ENCODE data around the gene KRTAP29-1. TPM values are rescaled to one million over a fixed set of nuclear protein-coding genes. Genes with fewer than 3 reads are reported as not detected.
"Not testable (repeated sequence)": the region's sequence is repeated elsewhere in the genome, so short reads cannot be mapped to it uniquely, and the experiment has no call there.

KRTAP29-1 gene, protein sequence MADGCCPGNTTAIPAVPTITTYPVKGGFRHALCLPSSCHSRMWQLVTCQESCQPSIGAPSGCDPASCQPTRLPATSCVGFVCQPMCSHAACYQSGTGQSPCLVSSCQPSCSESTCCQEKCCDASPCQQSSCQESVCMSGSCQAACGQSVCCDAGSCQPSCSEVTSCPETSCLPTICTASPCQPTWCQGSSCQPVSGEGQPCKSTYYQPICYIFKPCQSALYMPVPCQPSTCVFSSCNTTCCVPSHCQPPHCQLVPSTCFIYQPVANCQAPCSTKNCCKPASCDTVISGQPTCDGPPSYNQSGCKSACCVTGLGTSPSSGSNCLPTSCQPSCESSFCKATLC
- not detected in 2 replicates for total RNA-seq

DNA sequence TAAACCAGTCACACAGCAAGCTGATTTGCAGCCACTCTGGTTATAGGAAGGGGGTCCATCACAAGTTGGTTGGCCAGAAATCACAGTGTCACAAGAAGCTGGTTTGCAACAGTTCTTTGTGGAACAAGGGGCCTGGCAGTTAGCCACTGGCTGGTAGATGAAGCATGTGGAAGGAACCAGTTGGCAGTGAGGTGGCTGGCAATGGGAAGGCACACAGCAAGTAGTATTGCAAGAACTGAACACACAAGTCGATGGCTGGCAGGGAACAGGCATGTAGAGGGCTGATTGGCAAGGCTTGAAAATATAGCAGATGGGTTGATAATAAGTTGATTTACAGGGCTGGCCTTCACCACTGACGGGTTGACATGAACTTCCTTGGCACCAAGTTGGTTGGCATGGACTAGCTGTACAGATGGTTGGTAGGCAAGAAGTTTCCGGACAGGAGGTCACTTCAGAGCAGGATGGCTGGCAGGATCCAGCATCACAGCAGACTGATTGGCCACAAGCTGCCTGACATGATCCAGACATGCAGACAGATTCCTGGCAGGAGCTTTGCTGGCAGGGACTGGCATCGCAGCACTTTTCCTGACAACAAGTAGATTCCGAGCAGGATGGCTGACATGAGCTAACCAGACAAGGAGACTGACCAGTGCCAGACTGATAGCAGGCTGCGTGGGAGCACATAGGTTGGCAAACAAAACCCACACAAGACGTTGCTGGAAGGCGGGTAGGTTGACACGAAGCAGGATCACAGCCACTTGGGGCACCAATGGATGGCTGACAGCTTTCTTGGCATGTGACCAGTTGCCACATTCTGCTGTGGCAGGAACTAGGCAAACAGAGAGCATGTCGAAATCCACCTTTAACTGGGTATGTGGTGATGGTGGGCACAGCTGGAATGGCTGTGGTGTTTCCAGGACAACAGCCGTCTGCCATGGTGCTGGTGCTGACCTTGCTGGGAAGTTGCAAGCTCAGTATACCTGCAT, at the start of gene KRTAP29-1:
Gene KRTAP29-1, minus strand, starts transcription at position 936 of the 986 bp plus-strand sequence. Its CDS starts 0 bp downstream, at position 936.
- H3K27ac Mint-ChIP-seq, result no peak within 1 kb of the TSS
- no peaks in the 10 kb centered on the region for H3K9me3 Mint-ChIP-seq

DNA sequence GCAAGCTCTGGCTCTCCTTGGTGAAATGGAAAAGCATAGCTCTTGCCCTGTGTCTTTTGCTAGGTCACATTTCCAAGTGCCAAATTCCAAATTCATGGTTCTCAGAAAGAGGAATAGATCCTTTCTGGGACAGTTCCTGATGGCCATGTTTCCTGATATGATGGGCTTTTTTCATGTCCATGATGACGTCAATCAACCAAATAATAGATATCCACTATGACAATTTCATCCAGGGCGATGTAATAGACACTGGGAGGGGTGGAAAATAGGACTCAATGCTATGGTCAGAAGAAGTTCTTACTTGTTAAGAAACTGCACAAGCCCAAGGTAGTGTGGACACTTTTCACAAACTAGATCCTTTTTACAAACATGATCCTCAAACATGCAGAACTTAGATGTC, 48.5 kb upstream of the KRTAP29-1 start:
- intact Hi-C loops (cut with micrococcal nuclease), result no loop called here
- Mint-ChIP-seq H3K27me3 (ENCODE audit: low read depth) (peaks cover 24% of the 10 kb centered on the region), H3K4me3 (ENCODE audit: low read depth) (no peak overlapping the region), H3K27ac (no peak overlapping the region), H3K36me3 (ENCODE audit: low read depth) (no peaks in the 10 kb centered on the region), H3K9me3 (no peaks in the 10 kb centered on the region), H3K4me1 (ENCODE audit: low read depth) (no peaks in the 10 kb centered on the region)
- DNase-seq (ENCODE audit: low spot score), result no peak

More for the DNA sequence above, at the start of gene KRTAP29-1:
- Mint-ChIP-seq H3K36me3 (ENCODE audit: low read depth) (no peaks in the 10 kb centered on the region), H3K4me1 (ENCODE audit: low read depth) (no peaks in the 10 kb centered on the region), H3K4me3 (ENCODE audit: low read depth) (no peak within 1 kb of the TSS), H3K27me3 (ENCODE audit: low read depth) (peaks cover 2% of the 10 kb centered on the region)
- no peak for DNase-seq (ENCODE audit: low spot score)
- intact Hi-C loops (cut with micrococcal nuclease), result no loop called here

DNA sequence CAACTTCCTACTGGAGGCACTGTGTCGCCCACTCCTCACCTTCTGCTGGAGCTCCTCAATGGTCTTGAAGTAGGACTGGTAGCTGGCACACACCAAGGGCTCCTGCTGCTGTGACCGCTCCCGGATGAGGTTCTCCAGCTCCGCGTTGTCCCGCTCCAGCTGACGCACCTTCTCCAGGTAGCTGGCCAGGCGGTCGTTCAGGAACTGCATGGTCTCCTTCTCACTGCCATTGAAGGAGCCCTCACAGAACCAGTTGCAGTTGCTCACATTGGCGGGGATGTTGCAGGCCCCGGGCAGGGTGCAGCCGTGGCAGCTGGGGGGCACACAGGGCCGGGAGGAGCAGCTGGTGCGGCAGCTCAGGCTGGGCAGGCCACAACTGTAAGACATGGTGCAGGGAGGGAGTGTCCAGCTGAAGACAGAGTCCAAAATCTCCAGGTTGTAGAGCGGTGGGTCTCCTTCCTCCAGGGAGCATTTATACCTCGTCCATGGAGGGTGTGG, 47.8 kb upstream of the KRTAP29-1 start, which contains the start of gene KRT33A:
Gene KRT33A, minus strand, starts transcription at position 448 of the 498 bp plus-strand sequence. Its CDS starts 61 bp downstream, at position 387.
- H3K4me3 Mint-ChIP-seq (ENCODE audit: low read depth); H3K36me3 Mint-ChIP-seq (ENCODE audit: low read depth); intact Hi-C loops (cut with micrococcal nuclease); H3K27ac Mint-ChIP-seq; H3K4me1 Mint-ChIP-seq (ENCODE audit: low read depth); DNase-seq (ENCODE audit: low spot score); H3K9me3 Mint-ChIP-seq: not testable (repeated sequence)
- peaks cover 25% of the 10 kb centered on the region for H3K27me3 Mint-ChIP-seq (ENCODE audit: low read depth)

- Mint-ChIP-seq H3K4me1 (ENCODE audit: low read depth) (no peaks in the 10 kb centered on the region), H3K27ac (no peak overlapping the region), H3K27me3 (ENCODE audit: low read depth) (peaks cover 27% of the 10 kb centered on the region), H3K9me3 (peaks cover 3% of the 10 kb centered on the region), H3K4me3 (ENCODE audit: low read depth) (no peak overlapping the region), H3K36me3 (ENCODE audit: low read depth) (peaks cover 4% of the 10 kb centered on the region)
- intact Hi-C loops (cut with micrococcal nuclease), result no loop called here
- no peak for DNase-seq (ENCODE audit: low spot score)
Observed at GRCh38 chr17:41347869-41348760, 45.5 kb upstream of the KRTAP29-1 start.

- H3K4me1 Mint-ChIP-seq (ENCODE audit: low read depth); H3K4me3 Mint-ChIP-seq (ENCODE audit: low read depth); H3K36me3 Mint-ChIP-seq (ENCODE audit: low read depth); intact Hi-C loops (cut with micrococcal nuclease); DNase-seq (ENCODE audit: low spot score); H3K27ac Mint-ChIP-seq: not testable (repeated sequence)
- Mint-ChIP-seq H3K9me3 (peaks cover 18% of the 10 kb centered on the region), H3K27me3 (ENCODE audit: low read depth) (peaks cover 24% of the 10 kb centered on the region)
Observed at GRCh38 chr17:41346421-41346820, 43.8 kb upstream of the KRTAP29-1 start.

- Mint-ChIP-seq H3K36me3 (ENCODE audit: low read depth) (peaks cover 7% of the 10 kb centered on the region), H3K4me3 (ENCODE audit: low read depth) (no peak overlapping the region), H3K9me3 (peaks cover 18% of the 10 kb centered on the region), H3K27ac (no peak overlapping the region), H3K4me1 (ENCODE audit: low read depth) (peaks cover 9% of the 10 kb centered on the region), H3K27me3 (ENCODE audit: low read depth) (peaks cover 24% of the 10 kb centered on the region)
- no peak for DNase-seq (ENCODE audit: low spot score)
- intact Hi-C loops (cut with micrococcal nuclease), result no loop called here
Observed at GRCh38 chr17:41345992-41346391, 43.3 kb upstream of the KRTAP29-1 start.

DNA sequence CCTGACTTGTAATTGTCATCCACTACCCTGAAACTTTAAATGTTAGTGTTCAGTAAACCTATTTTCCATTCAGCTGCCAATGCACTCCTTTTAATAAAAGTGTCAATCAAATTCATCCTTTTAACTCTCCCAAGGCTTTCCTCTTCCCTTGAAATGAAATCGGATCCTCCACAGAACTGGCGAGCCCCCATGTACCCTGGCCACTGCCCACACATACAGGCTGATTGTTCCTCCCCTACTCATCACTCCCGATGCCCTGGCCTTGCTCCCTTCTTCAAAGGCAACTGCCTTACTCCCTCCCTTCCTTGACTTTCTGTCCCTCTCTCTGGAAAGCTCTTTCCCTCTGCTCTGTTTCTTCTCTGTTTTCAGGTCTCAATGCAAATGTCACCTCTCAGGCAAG, 40.4 kb upstream of the KRTAP29-1 start:
- Mint-ChIP-seq H3K4me1 (ENCODE audit: low read depth) (peaks cover 29% of the 10 kb centered on the region), H3K4me3 (ENCODE audit: low read depth) (no peak overlapping the region), H3K9me3 (peaks cover 18% of the 10 kb centered on the region), H3K36me3 (ENCODE audit: low read depth) (peaks cover 7% of the 10 kb centered on the region), H3K27ac (no peak overlapping the region), H3K27me3 (ENCODE audit: low read depth) (peaks cover 29% of the 10 kb centered on the region)
- intact Hi-C loops (cut with micrococcal nuclease), result loop anchor here (5.0 kb wide), 1 partner anchor 59 kb away; no protein-coding TSS in a partner anchor
- no peak for DNase-seq (ENCODE audit: low spot score)

DNA sequence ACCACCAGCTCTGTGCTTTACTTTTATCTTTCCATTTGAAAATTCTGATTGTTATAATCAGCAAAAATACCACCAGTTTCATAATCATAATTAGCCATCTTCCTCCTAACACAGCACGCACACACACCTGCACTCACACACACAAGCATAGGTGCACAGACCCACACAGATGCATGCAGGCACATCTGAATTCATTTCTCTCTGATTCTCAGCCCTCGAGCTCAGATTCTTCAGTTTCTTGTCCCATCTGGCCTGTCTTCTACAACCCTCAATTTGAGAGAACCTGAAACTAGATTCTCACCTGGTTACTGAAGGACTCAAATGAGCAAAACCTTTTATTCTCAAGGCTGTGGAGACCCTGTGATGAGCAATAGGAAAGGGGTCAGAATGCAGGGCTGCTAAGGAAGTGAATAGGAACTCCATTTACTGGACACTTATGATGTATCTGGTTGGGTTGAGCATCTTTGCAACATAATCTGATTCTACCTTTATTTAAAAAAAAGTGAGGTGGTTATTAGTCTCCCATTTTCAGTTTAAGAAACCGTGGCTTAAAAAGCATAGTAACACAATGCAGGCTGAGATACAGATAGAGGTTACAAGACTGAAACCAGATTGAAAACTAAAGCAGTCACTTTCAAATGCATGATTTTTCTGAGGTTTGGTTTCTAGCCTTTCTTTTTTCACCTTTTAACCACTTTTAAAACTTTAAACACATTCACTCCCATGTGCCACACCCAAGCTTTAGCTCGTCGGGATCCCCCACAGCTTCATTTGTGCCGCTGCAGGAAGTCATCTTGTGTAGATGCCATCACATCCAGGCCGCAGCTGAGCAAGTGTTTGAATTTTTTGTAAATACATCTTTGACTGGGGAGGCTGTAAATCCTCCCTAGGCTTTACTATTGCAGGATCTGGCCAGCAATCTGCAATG, 38.5 kb upstream of the KRTAP29-1 start:
- H3K4me3 Mint-ChIP-seq (ENCODE audit: low read depth), result no peak overlapping the region
- peak; percentile 49 for DNase-seq (ENCODE audit: low spot score)
- peaks cover 7% of the 10 kb centered on the region for H3K36me3 Mint-ChIP-seq (ENCODE audit: low read depth)
- H3K27me3 Mint-ChIP-seq (ENCODE audit: low read depth), result peaks cover 34% of the 10 kb centered on the region
- intact Hi-C loops (cut with micrococcal nuclease), result loop anchor here (5.0 kb wide), 1 partner anchor 61 kb away; no protein-coding TSS in a partner anchor
- H3K27ac Mint-ChIP-seq, result peak overlapping the region; percentile 24
- H3K4me1 Mint-ChIP-seq (ENCODE audit: low read depth), result peaks cover 29% of the 10 kb centered on the region
- peaks cover 18% of the 10 kb centered on the region for H3K9me3 Mint-ChIP-seq

- Mint-ChIP-seq H3K9me3 (peaks cover 18% of the 10 kb centered on the region), H3K27me3 (ENCODE audit: low read depth) (peaks cover 33% of the 10 kb centered on the region), H3K36me3 (ENCODE audit: low read depth) (peaks cover 7% of the 10 kb centered on the region), H3K27ac (no peak overlapping the region), H3K4me1 (ENCODE audit: low read depth) (peaks cover 29% of the 10 kb centered on the region), H3K4me3 (ENCODE audit: low read depth) (no peak overlapping the region)
- intact Hi-C loops (cut with micrococcal nuclease), result loop anchor here (5.0 kb wide), 1 partner anchor 62 kb away; no protein-coding TSS in a partner anchor
- DNase-seq (ENCODE audit: low spot score), result no peak
Observed at GRCh38 chr17:41340494-41340893, 37.8 kb upstream of the KRTAP29-1 start.

DNA sequence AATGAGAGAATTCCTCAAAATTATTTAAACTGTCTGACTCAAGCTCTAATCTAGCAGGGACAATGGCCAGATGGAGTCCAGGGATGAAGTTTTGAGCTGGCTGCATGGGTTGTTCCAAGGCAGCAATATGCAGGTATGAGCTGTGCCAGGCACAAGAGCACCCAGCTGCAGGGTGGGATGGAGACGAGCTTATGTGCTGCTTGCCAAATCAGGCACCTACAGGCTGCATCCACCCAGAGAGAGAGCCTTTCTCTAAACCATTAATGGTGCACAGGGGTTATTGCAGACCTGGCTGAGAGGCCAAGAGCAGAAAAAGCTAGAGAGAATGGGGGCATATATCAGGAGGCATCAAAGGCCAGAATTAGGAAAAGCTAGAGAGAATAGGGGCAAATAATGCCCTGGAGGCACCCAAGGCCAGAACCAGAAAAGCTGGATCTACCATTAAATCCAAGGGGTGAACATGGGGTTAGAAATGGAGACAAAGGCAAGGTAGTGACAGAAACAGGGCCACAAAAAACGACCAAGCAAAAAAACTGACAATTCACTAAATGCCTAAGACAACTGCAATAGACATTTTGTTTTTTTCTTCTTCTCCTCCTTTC, 37.0 kb upstream of the KRTAP29-1 start:
- no peak overlapping the region for H3K27ac Mint-ChIP-seq

More for the DNA sequence above, 37.0 kb upstream of the KRTAP29-1 start:
- Mint-ChIP-seq H3K27me3 (ENCODE audit: low read depth) (peaks cover 30% of the 10 kb centered on the region), H3K36me3 (ENCODE audit: low read depth) (peaks cover 7% of the 10 kb centered on the region), H3K4me1 (ENCODE audit: low read depth) (peaks cover 29% of the 10 kb centered on the region), H3K9me3 (peaks cover 18% of the 10 kb centered on the region), H3K4me3 (ENCODE audit: low read depth) (no peak overlapping the region)
- intact Hi-C loops (cut with micrococcal nuclease), result loop anchor here (5.0 kb wide), 1 partner anchor 63 kb away; no protein-coding TSS in a partner anchor
- DNase-seq (ENCODE audit: low spot score), result no peak
